ENCODE data around the gene RALBP1.

DNA sequence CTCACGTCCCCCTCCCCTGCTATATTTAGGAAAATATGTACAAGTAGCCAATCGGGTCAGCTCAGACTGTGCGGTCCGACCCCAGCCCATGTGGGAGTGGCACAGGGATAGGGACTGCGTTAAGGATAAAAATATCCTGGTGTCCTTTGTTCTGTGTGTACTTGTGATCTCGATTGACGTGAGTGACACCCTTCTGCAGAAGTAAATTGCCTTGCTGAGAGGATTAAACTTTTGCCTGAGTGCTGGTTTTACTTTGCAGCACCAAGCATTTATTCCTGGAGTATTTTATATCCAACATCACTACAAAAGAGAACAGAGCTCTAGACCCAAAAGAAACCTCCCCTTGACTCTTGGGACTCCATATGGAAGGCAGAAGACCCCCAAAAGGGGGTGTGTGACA is 28.0 kb upstream of the RALBP1 start:
- TF ChIP-seq POLR2A (IDR thresholded peaks at IDR 0.05): no peak
- TF ChIP-seq, protein P1, sequence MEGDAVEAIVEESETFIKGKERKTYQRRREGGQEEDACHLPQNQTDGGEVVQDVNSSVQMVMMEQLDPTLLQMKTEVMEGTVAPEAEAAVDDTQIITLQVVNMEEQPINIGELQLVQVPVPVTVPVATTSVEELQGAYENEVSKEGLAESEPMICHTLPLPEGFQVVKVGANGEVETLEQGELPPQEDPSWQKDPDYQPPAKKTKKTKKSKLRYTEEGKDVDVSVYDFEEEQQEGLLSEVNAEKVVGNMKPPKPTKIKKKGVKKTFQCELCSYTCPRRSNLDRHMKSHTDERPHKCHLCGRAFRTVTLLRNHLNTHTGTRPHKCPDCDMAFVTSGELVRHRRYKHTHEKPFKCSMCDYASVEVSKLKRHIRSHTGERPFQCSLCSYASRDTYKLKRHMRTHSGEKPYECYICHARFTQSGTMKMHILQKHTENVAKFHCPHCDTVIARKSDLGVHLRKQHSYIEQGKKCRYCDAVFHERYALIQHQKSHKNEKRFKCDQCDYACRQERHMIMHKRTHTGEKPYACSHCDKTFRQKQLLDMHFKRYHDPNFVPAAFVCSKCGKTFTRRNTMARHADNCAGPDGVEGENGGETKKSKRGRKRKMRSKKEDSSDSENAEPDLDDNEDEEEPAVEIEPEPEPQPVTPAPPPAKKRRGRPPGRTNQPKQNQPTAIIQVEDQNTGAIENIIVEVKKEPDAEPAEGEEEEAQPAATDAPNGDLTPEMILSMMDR (IDR thresholded peaks at IDR 0.05): no peak
